OCI-LY3 (cell line): Measurements from ENCODE around the gene CPS1.

ENCODE experiments used
- EZH2phosphoT487 ChIP-seq: fragments of 200-600 bp; shearing (Covaris generic); IDR thresholded peaks from 2 replicates; pipeline ENCODE4 v1.6.1; 2018; ENCODE audit warnings: antibody characterized with exemption, mixed run types, low read depth
- TF ChIP-seq, protein P1 (sequence below): fragments of 200-600, 300-600 bp; sonication (generic); IDR thresholded peaks from 2 replicates; pipeline ENCODE4 v1.5.1; 2014; ENCODE audit warnings: antibody characterized with exemption, low read length, low read depth

DNA sequence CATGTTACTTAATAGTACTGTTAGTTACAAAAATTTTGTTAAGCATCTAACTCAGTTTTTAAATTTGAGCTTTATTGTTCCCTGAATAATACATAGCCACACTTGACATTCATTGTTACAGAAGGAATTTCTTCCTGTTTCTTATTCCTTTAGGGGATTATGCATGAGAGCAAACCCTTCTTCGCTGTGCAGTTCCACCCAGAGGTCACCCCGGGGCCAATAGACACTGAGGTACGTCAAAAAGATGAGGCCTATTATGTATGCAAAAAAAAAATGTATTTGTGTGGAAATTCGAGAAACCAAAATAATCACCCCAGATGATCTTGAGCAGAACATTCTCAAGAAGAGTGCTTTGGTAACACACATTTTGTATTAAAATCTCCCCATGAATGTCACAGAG lies 36.3 kb downstream of the CPS1 start:
- TF ChIP-seq, protein P1, sequence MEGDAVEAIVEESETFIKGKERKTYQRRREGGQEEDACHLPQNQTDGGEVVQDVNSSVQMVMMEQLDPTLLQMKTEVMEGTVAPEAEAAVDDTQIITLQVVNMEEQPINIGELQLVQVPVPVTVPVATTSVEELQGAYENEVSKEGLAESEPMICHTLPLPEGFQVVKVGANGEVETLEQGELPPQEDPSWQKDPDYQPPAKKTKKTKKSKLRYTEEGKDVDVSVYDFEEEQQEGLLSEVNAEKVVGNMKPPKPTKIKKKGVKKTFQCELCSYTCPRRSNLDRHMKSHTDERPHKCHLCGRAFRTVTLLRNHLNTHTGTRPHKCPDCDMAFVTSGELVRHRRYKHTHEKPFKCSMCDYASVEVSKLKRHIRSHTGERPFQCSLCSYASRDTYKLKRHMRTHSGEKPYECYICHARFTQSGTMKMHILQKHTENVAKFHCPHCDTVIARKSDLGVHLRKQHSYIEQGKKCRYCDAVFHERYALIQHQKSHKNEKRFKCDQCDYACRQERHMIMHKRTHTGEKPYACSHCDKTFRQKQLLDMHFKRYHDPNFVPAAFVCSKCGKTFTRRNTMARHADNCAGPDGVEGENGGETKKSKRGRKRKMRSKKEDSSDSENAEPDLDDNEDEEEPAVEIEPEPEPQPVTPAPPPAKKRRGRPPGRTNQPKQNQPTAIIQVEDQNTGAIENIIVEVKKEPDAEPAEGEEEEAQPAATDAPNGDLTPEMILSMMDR: no peak
- TF ChIP-seq EZH2phosphoT487: no peak
